ENCODE measurements around the gene PRKN. TPM values are rescaled to one million over a fixed set of nuclear protein-coding genes. Genes with fewer than 3 reads are reported as not detected.

Gene PRKN
- total RNA-seq, 1 donor from 2014 or later, result 2.6 TPM

DNA sequence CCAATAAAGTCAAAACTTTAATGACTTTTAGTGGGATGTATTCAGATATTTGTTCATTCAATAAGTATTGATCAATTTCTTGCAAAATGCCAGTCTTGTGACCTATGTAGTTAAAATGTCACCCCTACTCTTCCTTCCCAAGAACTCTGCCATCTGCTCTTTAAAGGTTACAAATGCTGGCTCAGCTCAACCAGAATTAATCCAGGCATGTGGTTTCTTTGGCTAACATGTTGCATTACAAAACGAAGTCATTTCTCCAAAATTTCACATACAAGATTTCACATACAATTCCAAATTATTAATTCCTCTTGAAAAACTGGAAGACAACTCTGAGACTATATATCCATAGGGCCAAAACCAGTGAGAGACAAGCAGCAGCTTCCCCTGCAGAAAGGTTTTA is 395.7 kb downstream of the PRKN start:
- Histone ChIP-seq H3K27me3 (no peaks in the 10 kb centered on the region), H3K4me3 (no peak overlapping the region), H3K36me3 (no peaks in the 10 kb centered on the region), H3K27ac (no peak overlapping the region), H3K9me3 (no peaks in the 10 kb centered on the region), H3K4me1 (no peaks in the 10 kb centered on the region)
- no peak for DNase-seq (ENCODE audit: low spot score in 2 of 2)
- intact Hi-C loops (cut with DNase I), result no loop called here
- TF ChIP-seq CTCF (IDR thresholded peaks at IDR 0.05), result no peak

DNA sequence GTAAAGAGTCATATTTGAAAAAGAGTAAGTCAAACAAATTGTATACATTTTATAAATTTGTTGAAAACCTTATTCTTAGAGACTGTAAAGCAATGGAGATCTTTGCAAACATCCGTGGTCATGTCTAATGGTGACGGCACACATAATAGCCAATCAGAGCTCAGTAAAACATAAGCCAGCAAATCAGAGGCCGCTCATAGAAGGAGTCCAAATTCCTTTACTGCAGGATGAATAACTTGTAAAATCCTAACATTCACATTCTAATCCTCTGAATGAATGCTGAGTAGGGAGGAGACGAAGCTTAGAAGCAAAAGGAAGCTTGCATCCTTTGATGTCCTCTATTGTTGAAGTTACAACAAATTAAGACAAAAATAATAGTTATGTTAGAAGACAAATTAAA is 401.7 kb downstream of the PRKN start:
- H3K27ac ChIP-seq, result no peak overlapping the region
- peaks cover 0 to 12% of the 10 kb centered on the region in 2 donors for H3K9me3 ChIP-seq
- no peaks in the 10 kb centered on the region for H3K4me1 ChIP-seq
- no peaks in the 10 kb centered on the region for H3K27me3 ChIP-seq
- no peak for TF ChIP-seq CTCF (IDR thresholded peaks at IDR 0.05)
- H3K36me3 ChIP-seq, result no peaks in the 10 kb centered on the region
- no peak overlapping the region for H3K4me3 ChIP-seq
- no peak for DNase-seq (ENCODE audit: low spot score in 2 of 2)
- intact Hi-C loops (cut with DNase I), result no loop called here

DNA sequence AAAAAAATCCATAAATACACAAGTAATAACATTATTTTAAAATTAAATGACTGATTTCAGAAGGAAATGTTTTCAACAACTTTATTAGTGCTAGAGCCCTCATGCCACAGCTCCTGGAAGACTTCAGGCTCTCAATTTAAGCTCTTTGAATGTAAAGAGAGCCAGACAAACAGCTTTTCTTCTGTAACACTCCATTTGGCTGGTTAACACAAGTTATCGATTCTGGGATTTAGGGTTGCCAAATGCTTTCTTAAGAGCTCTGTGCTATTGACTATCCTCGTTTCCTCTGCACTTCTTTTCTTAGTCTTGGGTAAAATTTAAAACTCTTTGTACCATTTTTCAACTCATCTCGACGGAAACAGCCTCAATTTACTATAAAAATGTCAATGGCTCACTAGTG is 402.5 kb downstream of the PRKN start:
- Histone ChIP-seq H3K9me3 (peaks cover 0 to 12% of the 10 kb centered on the region in 2 donors), H3K27me3 (no peaks in the 10 kb centered on the region), H3K36me3 (no peaks in the 10 kb centered on the region), H3K27ac (no peak overlapping the region), H3K4me1 (no peaks in the 10 kb centered on the region), H3K4me3 (no peak overlapping the region)
- TF ChIP-seq CTCF (IDR thresholded peaks at IDR 0.05), result no peak
- no peak for DNase-seq (ENCODE audit: low spot score in 2 of 2)
- intact Hi-C loops (cut with DNase I), result no loop called here

DNA sequence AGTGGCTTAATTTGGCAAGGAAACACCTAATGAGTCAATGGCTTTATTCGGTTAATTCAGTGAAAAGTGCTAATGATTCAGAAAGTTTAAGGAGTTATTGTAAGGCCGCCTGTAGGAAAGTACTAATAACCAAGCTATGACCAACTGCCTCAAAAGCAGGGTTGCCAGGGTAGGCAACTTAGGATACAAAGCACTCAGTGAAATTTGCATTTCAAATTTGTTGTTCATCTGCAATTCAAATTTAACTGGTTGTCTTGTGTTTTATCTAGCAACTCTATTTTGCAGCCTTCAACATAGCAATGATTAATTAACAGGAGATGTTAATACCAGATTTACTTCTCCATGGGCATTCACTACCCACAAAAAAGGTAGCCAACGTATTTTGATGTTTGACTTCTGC is 412.3 kb downstream of the PRKN start:
- intact Hi-C loops (cut with DNase I), result no loop called here
- DNase-seq (ENCODE audit: low spot score in 2 of 2), result no peak
- Histone ChIP-seq H3K27ac (no peak overlapping the region), H3K36me3 (no peaks in the 10 kb centered on the region), H3K4me1 (no peaks in the 10 kb centered on the region), H3K27me3 (no peaks in the 10 kb centered on the region), H3K9me3 (no peaks in the 10 kb centered on the region), H3K4me3 (no peak overlapping the region)
- TF ChIP-seq CTCF (IDR thresholded peaks at IDR 0.05), result no peak

DNA sequence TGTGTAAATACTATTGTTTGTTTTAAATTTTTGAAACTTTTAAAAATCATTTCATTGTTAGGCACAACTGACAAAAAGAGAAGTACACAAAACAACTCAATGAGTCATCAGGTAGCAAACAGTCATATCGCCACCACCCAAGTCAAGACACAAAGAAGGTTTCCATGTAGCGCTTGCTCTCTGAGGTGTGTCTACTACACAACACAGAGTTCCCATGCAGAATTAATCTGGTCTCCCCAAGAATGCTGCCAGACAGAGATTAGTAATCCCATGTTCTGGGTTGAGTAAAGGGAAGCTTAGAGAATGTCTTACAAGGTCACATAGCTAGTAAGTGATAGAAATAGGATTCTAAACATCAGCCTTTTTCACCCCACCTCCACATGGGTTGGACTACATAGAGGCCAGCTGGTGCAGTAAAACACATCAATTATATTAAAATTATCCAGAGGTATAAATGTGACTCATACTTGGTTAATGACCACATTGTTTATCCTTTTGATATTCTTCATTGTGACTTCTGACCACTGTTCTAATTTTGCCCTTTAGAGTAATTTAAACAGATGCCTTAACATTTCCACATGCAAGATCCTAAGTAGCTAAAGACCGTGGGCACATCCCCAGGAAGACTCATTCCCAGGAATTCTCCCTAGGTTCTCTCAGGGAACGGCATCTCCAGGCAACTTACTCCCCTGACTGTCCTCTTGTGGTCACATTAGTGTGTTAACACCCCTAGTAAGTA is 413.5 kb downstream of the PRKN start:
- Histone ChIP-seq H3K36me3 (no peaks in the 10 kb centered on the region), H3K9me3 (no peaks in the 10 kb centered on the region), H3K4me3 (no peak overlapping the region), H3K27me3 (no peaks in the 10 kb centered on the region), H3K27ac (no peak overlapping the region), H3K4me1 (no peaks in the 10 kb centered on the region)
- no peak for DNase-seq (ENCODE audit: low spot score in 2 of 2)
- no peak for TF ChIP-seq CTCF (IDR thresholded peaks at IDR 0.05)
- intact Hi-C loops (cut with DNase I), result no loop called here

GRCh38 chr6:162307865-162308264 is 419.7 kb downstream of the PRKN start:
- no peak for DNase-seq (ENCODE audit: low spot score in 2 of 2)
- no peak overlapping the region for H3K4me3 ChIP-seq
- H3K27ac ChIP-seq, result no peak overlapping the region
- H3K27me3 ChIP-seq, result no peaks in the 10 kb centered on the region
- intact Hi-C loops (cut with DNase I), result no loop called here
- H3K4me1 ChIP-seq, result no peaks in the 10 kb centered on the region
- no peaks in the 10 kb centered on the region for H3K9me3 ChIP-seq
- no peaks in the 10 kb centered on the region for H3K36me3 ChIP-seq
- TF ChIP-seq CTCF (IDR thresholded peaks at IDR 0.05), result no peak
